ENCODE measurements around the gene PHLDA1. TPM values are rescaled to one million over a fixed set of nuclear protein-coding genes. Genes with fewer than 3 reads are reported as not detected.

The PHLDA1 gene
- total and polyA plus RNA-seq, 10 of the 15 experiments (the other 5 are each of a cell fraction or from before 2014, with no cell fraction given) = 0.66 to 14.2 (median 1.3) TPM

DNA sequence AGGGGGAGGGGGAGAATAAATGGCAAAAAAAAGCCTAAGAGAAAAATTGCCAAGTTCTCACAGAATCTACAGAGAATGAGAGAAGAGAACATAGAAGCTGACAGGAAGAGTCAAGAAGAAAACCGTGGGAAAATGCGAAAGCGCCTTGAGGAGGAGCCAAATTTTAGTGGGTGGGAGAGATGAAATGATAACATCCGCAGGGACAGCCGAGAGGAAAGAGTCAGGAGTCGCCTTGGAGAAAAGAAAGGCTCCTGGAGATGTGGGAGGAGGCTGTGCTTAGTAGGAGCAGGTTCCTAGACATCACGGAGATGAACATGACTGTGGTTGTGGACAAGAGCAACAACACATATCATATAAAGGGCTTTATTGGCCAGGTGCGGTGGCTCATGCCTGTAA lies 49.4 kb downstream of the PHLDA1 start:
- Histone ChIP-seq H3K27me3 (replicated peaks in 1 of 2; ENCODE audit: control insufficient read depth in 2 of 2, insufficient read depth in 2 of 2, low read length in 1 of 2) (no peaks in the 10 kb centered on the region), H3K36me3 (ENCODE audit: control insufficient read depth in 2 of 2, insufficient read depth in 2 of 2, low read length in 1 of 2) (no peaks in the 10 kb centered on the region), H2AFZ (ENCODE audit: control insufficient read depth, low read depth, low read length) (peak overlapping the region; percentile 20; the same call in 1 of the 2 replicates), H3K4me3 (no peak overlapping the region), H3K4me1 (ENCODE audit: control insufficient read depth, insufficient read depth, low read length) (peaks cover 38% of the 10 kb centered on the region), H3K9me3 (replicated peaks; ENCODE audit: control insufficient read depth, insufficient read depth, low read length) (no peaks in the 10 kb centered on the region), H3K9ac (ENCODE audit: control insufficient read depth, insufficient read depth, low read length) (no peak overlapping the region), H3K27ac (ENCODE audit: control insufficient read depth, insufficient read depth) (no peak overlapping the region), H3K79me2 (ENCODE audit: control insufficient read depth, insufficient read depth, low read length) (no peaks in the 10 kb centered on the region), H3K4me2 (ENCODE audit: control insufficient read depth, insufficient read depth) (peak overlapping the region; percentile 39; the same call in 1 of the 2 replicates), H4K20me1 (ENCODE audit: control insufficient read depth, insufficient read depth) (no peaks in the 10 kb centered on the region)
- ChIA-PET CTCF (interaction anchor here (0.9 to 2.6 kb wide), 3 partner anchors 13 to 68 kb away, joined by 3 to 24 read pairs (median 3); partner anchors contain the start of gene PHLDA1), POLR2A (interaction anchor here (1.3 to 11.0 kb wide), 4 partner anchors 13 to 48 kb away, joined by 5 to 111 read pairs (median 18); partner anchors contain the start of gene PHLDA1), RAD21 (ENCODE audit: unreplicated experiment) (interaction anchor here (0.9 to 7.7 kb wide), 6 partner anchors 43 to 341 kb away, joined by 3 to 125 read pairs (median 16); partner anchors contain the start of gene PHLDA1), SMC1A (ENCODE audit: uncharacterized antibody, unreplicated experiment) (interaction anchor here (0.9 to 14.9 kb wide), 12 partner anchors 15 to 341 kb away, joined by 3 to 327 read pairs (median 14); partner anchors contain the start of gene PHLDA1)
- no TSS peak for BruUV-seq (replicated peaks)
- ATAC-seq = peak; percentile 7; the same call in 1 of the 3 replicates
- TF ChIP-seq IKZF2 (IDR thresholded peaks at IDR 0.05) = peak in 1 of 2 experiments; percentile 52; a peak in 2 of 4 replicates
- TF ChIP-seq DPF2 (IDR thresholded peaks at IDR 0.05) = no peak
- TF ChIP-seq MYB (IDR thresholded peaks at IDR 0.05; ENCODE audit: borderline replicate concordance, low read depth, low read length) = 0 out of 2 replicates have a peak, but pooled peaks have one; percentile 5
- TF ChIP-seq ZNF384 (IDR thresholded peaks at IDR 0.05; ENCODE audit: borderline replicate concordance, low read depth, low read length) = no peak
- TF ChIP-seq NBN (IDR thresholded peaks at IDR 0.05) = peak; percentile 35; the same call in 1 of the 2 replicates
- TF ChIP-seq, protein P1, sequence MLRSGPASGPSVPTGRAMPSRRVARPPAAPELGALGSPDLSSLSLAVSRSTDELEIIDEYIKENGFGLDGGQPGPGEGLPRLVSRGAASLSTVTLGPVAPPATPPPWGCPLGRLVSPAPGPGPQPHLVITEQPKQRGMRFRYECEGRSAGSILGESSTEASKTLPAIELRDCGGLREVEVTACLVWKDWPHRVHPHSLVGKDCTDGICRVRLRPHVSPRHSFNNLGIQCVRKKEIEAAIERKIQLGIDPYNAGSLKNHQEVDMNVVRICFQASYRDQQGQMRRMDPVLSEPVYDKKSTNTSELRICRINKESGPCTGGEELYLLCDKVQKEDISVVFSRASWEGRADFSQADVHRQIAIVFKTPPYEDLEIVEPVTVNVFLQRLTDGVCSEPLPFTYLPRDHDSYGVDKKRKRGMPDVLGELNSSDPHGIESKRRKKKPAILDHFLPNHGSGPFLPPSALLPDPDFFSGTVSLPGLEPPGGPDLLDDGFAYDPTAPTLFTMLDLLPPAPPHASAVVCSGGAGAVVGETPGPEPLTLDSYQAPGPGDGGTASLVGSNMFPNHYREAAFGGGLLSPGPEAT (IDR thresholded peaks at IDR 0.05; ENCODE audit: low read depth) = peak; percentile 11; the same call in 1 of the 2 replicates
- TF ChIP-seq, protein P2, sequence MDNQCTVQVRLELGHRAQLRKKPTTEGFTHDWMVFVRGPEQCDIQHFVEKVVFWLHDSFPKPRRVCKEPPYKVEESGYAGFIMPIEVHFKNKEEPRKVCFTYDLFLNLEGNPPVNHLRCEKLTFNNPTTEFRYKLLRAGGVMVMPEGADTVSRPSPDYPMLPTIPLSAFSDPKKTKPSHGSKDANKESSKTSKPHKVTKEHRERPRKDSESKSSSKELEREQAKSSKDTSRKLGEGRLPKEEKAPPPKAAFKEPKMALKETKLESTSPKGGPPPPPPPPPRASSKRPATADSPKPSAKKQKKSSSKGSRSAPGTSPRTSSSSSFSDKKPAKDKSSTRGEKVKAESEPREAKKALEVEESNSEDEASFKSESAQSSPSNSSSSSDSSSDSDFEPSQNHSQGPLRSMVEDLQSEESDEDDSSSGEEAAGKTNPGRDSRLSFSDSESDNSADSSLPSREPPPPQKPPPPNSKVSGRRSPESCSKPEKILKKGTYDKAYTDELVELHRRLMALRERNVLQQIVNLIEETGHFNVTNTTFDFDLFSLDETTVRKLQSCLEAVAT (IDR thresholded peaks at IDR 0.05) = 0 out of 2 replicates have a peak, but pooled peaks have one; percentile 17
- no peak for TF ChIP-seq NFIC (IDR thresholded peaks at IDR 0.05; ENCODE audit: low read depth, low read length)
- no peak for DNase-seq (ENCODE audit: low read depth, low spot score)
- in situ Hi-C loops (cut with MboI) (no loop called here), intact Hi-C loops (cut with micrococcal nuclease; ENCODE audit: unreplicated experiment) (loop anchor here (1.0 kb wide), 1 partner anchor 49 kb away; the partner anchor contains the start of gene PHLDA1)
- FAIRE-seq = no peak
- 38% methylated on average over 8 of the region's 8 CpGs for WGBS (ENCODE audit: insufficient coverage, insufficient replicate concordance, low lambda C conversion rate, missing lambda C conversion rate)
